Keratinocyte (primary cell): ENCODE measurements around the gene NEK6. TPM values are rescaled to one million over a fixed set of nuclear protein-coding genes. Genes with fewer than 3 reads are reported as not detected.

Experiments used
- DNase-seq: peaks from one replicate; pipeline ENCODE4 v3.0.0-alpha.2; 2011; ENCODE audit warnings: low read depth, missing footprints, low spot score
- FAIRE-seq: peaks from 2 replicates; lab custom pipeline; 2011; peaks lifted over from hg19 to GRCh38; lab: Jason Lieb, UNC
- H2AFZ ChIP-seq: 2 replicates; pipeline ENCODE4 v1.6.0; 2012; ENCODE audit warnings: low read length, control low read depth, inconsistent platforms; ENCODE audit not compliant: control insufficient read depth
- H3K27ac ChIP-seq: 2 replicates; pipeline ENCODE4 v1.5.1; 2011; ENCODE audit warnings: low read length; ENCODE audit not compliant: control insufficient read depth, insufficient read depth
- H3K27me3 ChIP-seq: 3 replicates; pipeline ENCODE4 v1.6.0; 2011; ENCODE audit warnings: low read length; ENCODE audit not compliant: control insufficient read depth, insufficient read depth; ENCODE audit errors: extremely low read depth
- H3K36me3 ChIP-seq, 2 experiments: 2 replicates in 1 of 2; 3 replicates in 1 of 2; pipeline ENCODE4 v1.5.1; 2011; ENCODE audit warnings: low read length in 2 of 2, mild to moderate bottlenecking in 1 of 2; ENCODE audit not compliant: control insufficient read depth in 2 of 2, insufficient read depth in 2 of 2; ENCODE audit errors: extremely low read depth in 1 of 2
- H3K4me1 ChIP-seq: 3 replicates; pipeline ENCODE4 v1.5.1; 2011; ENCODE audit warnings: low read length; ENCODE audit not compliant: control insufficient read depth, insufficient read depth; ENCODE audit errors: extremely low read depth
- H3K4me2 ChIP-seq: 3 replicates; pipeline ENCODE4 v1.6.0; 2011; ENCODE audit warnings: low read depth, low read length; ENCODE audit not compliant: control insufficient read depth, insufficient read depth; ENCODE audit errors: extremely low read depth
- H3K4me3 ChIP-seq, 3 experiments: fragments of 200-600 bp in 1 of 3; sonication (generic) in 1 of 3; 2 replicates in 2 of 3; 3 replicates in 1 of 3; pipeline ENCODE4 v1.5.1; 2011 to 2016; ENCODE audit warnings: low read length in 3 of 3, mild to moderate bottlenecking in 3 of 3, control low read depth in 2 of 3, inconsistent platforms in 1 of 3, low read depth in 1 of 3, mixed read lengths in 1 of 3, mixed run types in 1 of 3, moderate library complexity in 1 of 3; ENCODE audit not compliant: control insufficient read depth in 2 of 3, insufficient read depth in 2 of 3; ENCODE audit errors: extremely low read depth in 1 of 3
- H3K79me2 ChIP-seq: 2 replicates; pipeline ENCODE4 v1.6.0; 2012; ENCODE audit warnings: low read length; ENCODE audit not compliant: control insufficient read depth, insufficient read depth
- H3K9ac ChIP-seq: 3 replicates; pipeline ENCODE4 v1.6.0; 2011; ENCODE audit warnings: low read length; ENCODE audit not compliant: control insufficient read depth, insufficient read depth; ENCODE audit errors: extremely low read depth
- H3K9me1 ChIP-seq: 3 replicates; pipeline ENCODE4 v1.6.0; 2011; ENCODE audit warnings: low read length; ENCODE audit not compliant: control insufficient read depth, insufficient read depth; ENCODE audit errors: extremely low read depth
- H3K9me3 ChIP-seq: 2 replicates; pipeline ENCODE4 v1.5.1; 2012; ENCODE audit warnings: low read depth, low read length; ENCODE audit not compliant: control insufficient read depth
- H4K20me1 ChIP-seq: 3 replicates; pipeline ENCODE4 v1.6.0; 2011; ENCODE audit warnings: low read length; ENCODE audit not compliant: control insufficient read depth, insufficient read depth; ENCODE audit errors: extremely low read depth
- CTCF ChIP-seq, 3 experiments: IDR thresholded peaks in 1 of 3; conservative IDR thresholded peaks in 1 of 3; optimal IDR thresholded peaks in 1 of 3; 2 replicates in 2 of 3; 3 replicates in 1 of 3; pipeline versions ENCODE3 to v1.5.1; 2011; ENCODE audit warnings: low read length in 3 of 3, mild to moderate bottlenecking in 3 of 3, moderate library complexity in 2 of 3, control low read depth in 1 of 3, inconsistent platforms in 1 of 3; ENCODE audit not compliant: insufficient read depth in 2 of 3; ENCODE audit errors: extremely low read depth in 1 of 3
- EZH2 ChIP-seq: IDR thresholded peaks from one replicate; pipeline ENCODE4 v1.6.1; 2012; ENCODE audit warnings: inconsistent platforms, mild to moderate bottlenecking, low read length, moderate library complexity
- dilution Hi-C: fragments of 300-500 bp; cut with MboI; formaldehyde crosslinking; loops from one replicate; pipeline ENCODE4 v1.7.0; 2020; ENCODE audit warnings: low sequenced_read_pairs; ENCODE audit not compliant: extremely low pct_ligation_motif_present
- polyA plus RNA-seq, 5 experiments: library from polyadenylated mRNA; depleted of rRNA in 3 of 5; stranded (reverse) in 3 of 5; stranded (forward) in 1 of 5; unstranded in 1 of 5; fragments of >200 nt; gene quantifications; 1 replicate in 1 of 5; 2 replicates in 3 of 5; 3 replicates in 1 of 5; pipeline versions ENCODE4 v1.2.1 to v1.2.3, GENCODE V29; 2011 to 2012; ENCODE audit warnings: missing spikeins in 2 of 5, low read depth in 1 of 5, low replicate concordance in 1 of 5

Gene NEK6
- polyA plus RNA-seq, 1 donor (not counting 4 experiments of a cell fraction or from before 2014, with no cell fraction given) = 56.4 TPM

GRCh38 chr9:124283228-124283814 lies 25.6 kb downstream of the NEK6 start:
- Histone ChIP-seq H3K9ac (no peak overlapping the region), H3K79me2 (peaks cover 91% of the 10 kb centered on the region), H3K27me3 (no peaks in the 10 kb centered on the region), H3K27ac (no peak overlapping the region), H3K9me3 (no peaks in the 10 kb centered on the region), H3K36me3 (peaks cover 14 to 26% of the 10 kb centered on the region in 2 experiments), H3K9me1 (peaks cover 3% of the 10 kb centered on the region), H3K4me3 (no peak overlapping the region), H3K4me1 (peaks cover 22% of the 10 kb centered on the region), H4K20me1 (peaks cover 12% of the 10 kb centered on the region), H2AFZ (no peak overlapping the region), H3K4me2 (no peak overlapping the region)
- no peak for TF ChIP-seq CTCF (optimal IDR thresholded peaks at IDR 0.05 in 1 of 3, IDR thresholded peaks at IDR 0.05 in 1 of 3, conservative IDR thresholded peaks at IDR 0.05 in 1 of 3; ENCODE audit: extremely low read depth in 1 of 3, insufficient read depth in 2 of 3, low read length in 3 of 3)
- no peak for TF ChIP-seq EZH2
- dilution Hi-C loops = no loop called here
- FAIRE-seq (no peak), DNase-seq (no peak)

- no peak for TF ChIP-seq EZH2
- TF ChIP-seq CTCF (optimal IDR thresholded peaks at IDR 0.05 in 1 of 3, IDR thresholded peaks at IDR 0.05 in 1 of 3, conservative IDR thresholded peaks at IDR 0.05 in 1 of 3; ENCODE audit: extremely low read depth in 1 of 3, insufficient read depth in 2 of 3, low read length in 3 of 3) = no peak
- Histone ChIP-seq H3K9me3 (no peaks in the 10 kb centered on the region), H2AFZ (no peak overlapping the region), H3K4me1 (peaks cover 14% of the 10 kb centered on the region), H3K9ac (no peak overlapping the region), H3K36me3 (peaks cover 16 to 28% of the 10 kb centered on the region in 2 experiments), H3K27ac (no peak overlapping the region), H3K4me3 (no peak overlapping the region), H4K20me1 (peaks cover 12% of the 10 kb centered on the region), H3K9me1 (peaks cover 3% of the 10 kb centered on the region), H3K79me2 (peaks cover 89% of the 10 kb centered on the region), H3K27me3 (no peaks in the 10 kb centered on the region), H3K4me2 (no peak overlapping the region)
- FAIRE-seq = no peak
- DNase-seq = no peak
- dilution Hi-C loops = no loop called here
Measured at GRCh38 chr9:124284237-124284831, 26.6 kb downstream of the NEK6 start.
